ENCODE measurements around the gene STN1. TPM values are rescaled to one million over a fixed set of nuclear protein-coding genes. Genes with fewer than 3 reads are reported as not detected.

Gene STN1
- total and polyA plus RNA-seq, 2 of the 8 experiments (the other 6 are each of a cell fraction or from before 2014, with no cell fraction given) = 10.1 to 12.4 TPM

- TF ChIP-seq SIN3A (conservative IDR thresholded peaks at IDR 0.05 in 1 of 2, IDR thresholded peaks at IDR 0.05 in 1 of 2; ENCODE audit: low read depth in 1 of 2, low read length in 2 of 2) (no peak), BRCA1 (IDR thresholded peaks at IDR 0.05; ENCODE audit: low read depth, low read length) (no peak), NANOG (IDR thresholded peaks at IDR 0.05; ENCODE audit: insufficient read depth, low read depth, low read length, poor library complexity, severe bottlenecking) (no peak), TAF1 (IDR thresholded peaks at IDR 0.05; ENCODE audit: low read depth, low read length) (no peak), CTCF (IDR thresholded peaks at IDR 0.05; ENCODE audit: control extremely low read depth in 1 of 3, insufficient read depth in 1 of 3, low read depth in 1 of 3, low read length in 3 of 3) (no peak), CREB1 (IDR thresholded peaks at IDR 0.05) (no peak)
Measured at GRCh38 chr10:103889121-103889720, 28.8 kb downstream of the STN1 start (continued).

Measured in H1 (cell line).